ENCODE results near the gene MAP7D1. TPM values are rescaled to one million over a fixed set of nuclear protein-coding genes. Genes with fewer than 3 reads are reported as not detected.

MAP7D1 gene
- 77.9 and 106 TPM in 2 replicates for total RNA-seq

DNA sequence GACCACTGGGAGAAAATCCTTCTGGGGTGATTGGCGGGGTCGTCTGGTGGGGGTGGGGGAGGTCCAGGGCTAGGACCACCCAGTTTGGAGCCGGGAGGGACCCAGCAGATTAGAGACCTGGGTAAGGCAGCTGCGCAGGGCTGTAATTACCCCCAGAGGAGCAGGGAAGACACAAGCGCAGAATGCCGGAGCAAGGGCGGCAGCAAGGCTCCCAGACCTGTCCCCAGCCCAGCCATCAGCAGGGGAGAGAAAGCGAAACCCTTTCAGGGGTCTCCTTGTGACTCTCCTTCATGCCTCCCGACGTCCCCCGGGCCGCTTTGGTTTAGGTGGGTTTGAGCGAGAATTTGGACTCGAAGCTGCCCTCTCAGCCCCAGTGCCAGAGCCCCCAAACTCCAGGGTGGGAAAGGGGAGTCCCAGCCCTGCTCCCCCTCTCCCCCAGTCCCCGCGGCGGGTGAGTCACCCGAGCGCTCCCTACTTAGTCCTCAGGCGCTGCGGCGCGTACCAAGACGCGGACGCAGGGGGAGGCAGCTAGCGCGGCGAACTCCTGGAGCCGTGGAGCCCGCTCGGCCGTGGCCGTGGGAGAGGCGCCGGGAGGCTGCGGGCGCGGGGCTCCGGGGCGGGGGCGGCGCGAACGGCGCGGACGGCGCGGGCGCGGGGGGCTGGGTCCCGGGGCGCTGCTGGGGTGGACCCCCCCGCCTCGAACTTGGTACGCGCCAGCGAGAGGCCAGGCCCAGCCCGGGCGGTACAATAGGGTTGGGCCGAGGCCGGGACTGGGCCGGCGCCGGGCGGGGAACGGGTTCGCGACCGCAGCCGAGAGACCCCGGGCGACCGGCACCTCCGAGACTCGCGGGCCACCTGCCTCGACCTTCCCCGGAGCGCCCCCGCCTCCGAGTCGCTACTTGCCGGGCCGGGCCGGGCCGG, at the start of gene MAP7D1:
Gene MAP7D1, plus strand, starts transcription at position 753 of the 921 bp plus-strand sequence. CDS start 258 bp downstream, outside the sequence.
- peak; percentile 87 for DNase-seq

GRCh38 chr1:36106269-36106668, 49.7 kb upstream of the MAP7D1 start:
- no peak for DNase-seq

DNA sequence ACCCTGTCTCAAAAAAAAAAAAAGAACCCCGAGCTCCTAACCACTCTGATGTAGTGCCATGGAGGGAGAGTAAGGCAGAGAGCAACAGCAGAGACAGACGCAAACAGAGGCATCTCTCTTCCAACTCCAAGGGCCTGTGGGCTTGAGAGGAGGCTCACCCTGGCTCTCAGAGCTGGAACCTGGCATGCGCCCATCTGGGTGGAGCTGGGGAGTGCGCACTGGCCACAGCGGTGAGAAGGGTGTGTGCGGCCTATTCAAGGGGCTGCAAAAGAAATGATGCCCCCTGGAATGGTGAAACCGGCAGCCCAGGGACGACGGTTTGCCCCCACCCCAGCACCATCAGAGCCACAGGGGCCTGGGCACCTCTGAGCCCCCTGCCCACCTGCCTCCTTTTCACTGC, 48.6 kb upstream of the MAP7D1 start:
- DNase-seq: no peak

DNA sequence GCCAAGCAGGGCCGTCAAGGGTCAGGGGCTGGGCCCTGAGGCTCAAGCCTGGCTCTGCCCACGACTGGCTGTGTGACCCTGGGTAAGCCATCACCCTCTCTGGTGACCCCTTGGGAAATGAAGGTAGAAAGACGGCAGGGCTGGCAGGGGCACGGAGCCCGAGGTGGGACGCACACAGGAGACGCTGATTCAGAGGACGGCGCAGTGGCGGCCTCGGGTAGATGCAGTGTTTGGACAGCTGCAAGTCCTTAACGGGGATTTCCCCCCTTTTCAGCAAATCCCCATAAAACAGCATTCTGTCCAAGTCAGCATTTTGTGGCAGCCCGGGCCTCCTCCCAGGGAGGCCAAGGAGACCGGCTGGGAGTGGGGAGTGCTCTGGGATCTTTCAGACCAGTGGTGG, 47.6 kb upstream of the MAP7D1 start:
- DNase-seq: no peak

DNA sequence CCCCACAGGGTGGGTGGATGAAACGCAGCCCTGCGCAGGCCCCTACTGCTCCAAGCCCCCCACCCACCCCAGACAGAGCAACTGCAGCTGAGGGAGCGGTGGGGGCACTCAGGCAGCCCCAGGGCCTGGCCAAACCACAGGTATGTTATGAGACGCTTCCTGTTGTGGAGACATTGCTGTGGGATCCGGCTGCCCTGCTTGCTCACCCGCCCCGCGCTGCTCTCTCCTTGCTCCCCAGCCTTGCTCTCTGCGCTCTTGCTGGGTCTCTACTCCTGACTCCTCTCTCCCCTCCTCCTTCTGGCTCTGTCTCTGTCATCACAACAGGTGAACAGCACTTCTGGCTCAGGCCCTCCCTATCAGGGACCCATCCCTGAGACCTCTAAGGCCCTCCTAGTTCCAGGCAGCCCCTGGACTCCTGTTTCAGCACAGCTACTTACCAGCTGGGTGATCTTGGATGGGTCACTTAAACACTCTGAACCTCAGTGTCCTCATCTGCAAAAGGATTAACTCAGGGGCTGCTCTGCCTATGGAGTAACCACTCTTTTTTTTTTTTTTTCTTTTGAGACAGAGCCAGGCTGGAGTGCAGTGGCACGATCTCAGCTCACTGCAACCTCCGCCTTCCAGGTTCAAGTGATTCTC, 46.8 kb upstream of the MAP7D1 start:
- DNase-seq: no peak

GRCh38 chr1:36111151-36111550, 44.8 kb upstream of the MAP7D1 start:
- DNase-seq: no peak

DNA sequence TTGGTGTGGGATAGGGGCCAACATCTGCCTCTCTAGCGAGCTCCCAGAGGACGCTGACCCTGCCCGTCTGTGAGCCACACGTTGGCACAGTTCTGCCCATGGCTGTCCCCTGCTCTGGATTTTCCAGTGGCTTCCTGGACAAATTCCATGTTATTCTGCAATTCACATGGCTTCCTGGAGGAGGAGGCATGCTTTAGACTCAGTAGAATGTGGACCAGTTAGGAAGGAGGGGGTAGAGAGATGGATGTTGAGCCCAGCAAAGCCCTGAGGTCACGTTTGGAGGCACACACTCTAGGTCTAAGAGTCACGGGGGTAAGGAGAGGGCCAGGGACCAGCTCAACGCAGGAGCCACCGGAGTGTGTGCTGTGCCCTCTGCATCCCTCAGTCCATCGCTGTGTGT, 43.1 kb upstream of the MAP7D1 start:
- no peak for DNase-seq

GRCh38 chr1:36114371-36114770, 41.6 kb upstream of the MAP7D1 start:
- no peak for DNase-seq

GRCh38 chr1:36115200-36115669, 40.7 kb upstream of the MAP7D1 start:
- no peak for DNase-seq

DNA sequence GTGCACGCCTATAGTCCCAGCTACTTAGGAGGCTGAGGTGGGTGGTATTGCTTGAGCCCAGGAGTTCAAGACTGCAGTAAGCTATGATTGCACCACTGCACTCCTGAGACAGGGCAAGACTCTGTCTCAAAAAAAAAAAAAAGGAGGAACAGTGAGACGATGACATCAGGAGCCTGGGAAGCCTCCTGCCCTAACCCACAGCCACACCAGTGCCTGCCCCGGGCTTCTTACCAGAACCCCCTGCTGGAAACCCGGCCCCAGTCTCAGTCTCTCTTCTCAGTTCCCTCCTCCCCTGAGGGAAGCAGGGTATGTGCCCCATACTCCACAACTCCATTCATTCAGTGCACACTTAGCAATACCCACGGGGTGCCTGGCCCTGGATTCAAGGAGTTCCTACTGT, 40.0 kb upstream of the MAP7D1 start:
- no peak for DNase-seq

- no peak for DNase-seq
Observed at GRCh38 chr1:36116901-36117300, 39.1 kb upstream of the MAP7D1 start.

GRCh38 chr1:36118447-36119204, 37.3 kb upstream of the MAP7D1 start:
- no peak for DNase-seq

GRCh38 chr1:36119456-36119855, 36.5 kb upstream of the MAP7D1 start:
- no peak for DNase-seq

- DNase-seq: no peak
Observed at GRCh38 chr1:36122062-36123030, 33.6 kb upstream of the MAP7D1 start.

- DNase-seq: no peak
Observed at GRCh38 chr1:36123356-36123755, 32.6 kb upstream of the MAP7D1 start.

DNA sequence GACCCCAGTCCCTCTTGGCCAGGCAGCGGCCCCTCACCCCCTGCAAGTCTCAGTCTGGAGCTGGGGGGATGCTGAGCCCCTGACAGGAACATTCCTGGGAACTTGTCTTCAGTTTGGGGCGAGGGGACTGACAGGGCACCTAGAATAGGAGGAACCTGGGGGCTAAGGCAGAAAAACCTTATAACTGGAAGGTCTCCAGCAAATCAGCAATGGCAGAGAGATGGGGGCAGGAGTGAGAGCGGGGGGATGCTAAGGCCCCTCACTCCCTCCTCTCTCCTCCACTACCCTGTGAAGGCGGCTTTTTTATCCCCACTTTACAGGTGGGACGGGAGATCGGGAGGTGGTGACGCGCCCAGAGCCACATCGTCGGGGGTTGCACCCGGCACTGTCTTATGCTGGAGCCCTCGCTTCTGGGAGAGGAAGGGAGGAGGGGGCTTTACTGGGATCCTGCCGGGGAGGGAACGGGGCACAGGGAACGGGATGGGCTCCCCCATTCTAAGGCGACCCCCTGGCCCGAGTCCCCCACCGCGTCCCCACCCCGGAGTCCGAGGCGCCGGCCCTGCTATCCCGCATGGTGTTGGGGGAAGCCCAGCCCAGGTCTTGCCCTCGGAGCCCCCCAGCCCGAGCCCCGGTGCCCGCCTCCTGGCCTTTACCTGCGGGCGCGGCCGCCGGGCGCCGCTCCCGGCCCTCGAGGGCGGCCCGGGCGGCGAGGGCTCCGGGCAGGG, 31.4 kb upstream of the MAP7D1 start:
- DNase-seq: no peak

GRCh38 chr1:36125129-36125991, 30.6 kb upstream of the MAP7D1 start, which contains the start of gene COL8A2:
Gene COL8A2 (minus strand): TSS chr1:36125222. CDS start chr1:36100242, 24,980 bp downstream.
- DNase-seq: no peak

DNA sequence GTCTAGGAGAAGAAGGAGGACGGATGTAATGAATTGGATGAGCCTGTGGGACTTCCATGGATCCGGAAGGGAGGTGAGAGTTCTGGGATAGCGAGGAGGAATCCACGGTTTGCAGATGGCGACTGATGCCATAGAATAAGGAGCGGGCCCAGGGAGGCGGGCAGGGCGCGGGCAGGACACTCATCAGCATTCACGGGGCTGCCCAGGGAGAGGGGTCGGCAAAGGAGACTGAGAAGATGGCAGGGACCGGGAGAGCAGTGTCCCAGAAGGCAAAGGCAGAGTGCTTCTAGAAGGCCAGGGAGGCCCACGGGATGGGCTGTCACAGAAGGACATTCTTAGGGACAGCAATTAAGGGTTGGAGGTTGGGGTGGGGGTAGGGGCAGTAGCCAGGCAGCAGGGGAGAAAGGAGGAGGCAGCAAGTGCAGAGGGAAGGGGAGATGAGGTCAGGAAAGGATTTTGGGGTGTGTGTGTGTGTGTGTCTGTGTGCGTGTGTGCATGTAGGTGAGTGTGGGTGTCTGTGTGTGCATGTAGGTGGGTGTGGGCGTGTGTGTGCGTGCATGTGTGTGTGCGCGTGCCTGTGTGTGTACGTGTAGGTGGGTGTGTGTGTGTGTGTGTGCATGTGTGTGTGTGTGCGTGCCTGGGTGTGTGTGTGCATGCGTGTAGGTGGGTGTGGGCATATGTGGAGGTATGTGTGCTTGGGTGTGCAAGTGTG, 29.8 kb upstream of the MAP7D1 start:
- DNase-seq: no peak

DNA sequence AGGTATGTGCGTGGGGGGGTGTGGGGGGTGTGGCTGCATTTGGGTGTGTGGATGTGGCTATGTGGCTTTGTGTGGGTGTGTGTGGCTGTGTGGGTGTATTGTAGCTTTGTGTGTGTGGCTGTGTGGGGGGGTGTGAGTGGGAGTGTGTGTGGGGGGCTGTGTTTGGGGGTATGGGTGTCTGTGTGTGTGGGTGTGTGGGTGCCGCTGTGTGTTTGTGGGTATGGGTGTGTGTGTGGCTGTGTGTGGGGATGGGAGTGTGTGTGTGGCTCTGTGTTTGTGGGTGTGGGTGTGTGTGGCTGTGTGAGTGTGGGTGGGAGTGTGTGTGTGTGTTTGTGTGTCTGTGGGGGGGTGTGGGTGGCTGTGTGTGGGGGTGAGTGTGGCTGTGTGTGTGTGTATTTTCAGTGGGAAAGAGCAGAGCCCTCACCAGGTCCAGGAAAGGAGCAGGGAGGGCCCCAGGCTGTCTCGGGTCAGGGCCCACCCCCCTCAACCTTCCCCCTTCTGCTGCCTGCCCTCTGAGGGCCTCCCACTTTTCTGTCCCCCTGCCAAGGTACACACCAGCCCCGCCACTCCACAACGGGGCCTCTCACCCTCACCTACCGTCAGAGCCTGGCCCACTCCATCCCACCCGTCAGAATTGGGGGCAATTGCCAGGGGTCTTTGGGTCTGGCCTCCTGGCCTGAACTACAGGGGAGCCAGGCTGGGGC, 29.0 kb upstream of the MAP7D1 start:
- DNase-seq: no peak

All from dermis blood vessel endothelial cell (primary cell).